ENCODE measurements around the gene GPR158. TPM values are rescaled to one million over a fixed set of nuclear protein-coding genes. Genes with fewer than 3 reads are reported as not detected.

GPR158 gene
- total RNA-seq, 2 experiments from 2014 or later, result not detected

- Histone ChIP-seq H3K4me1 (ENCODE audit: insufficient read depth, low read length, poor library complexity, severe bottlenecking) (no peaks in the 10 kb centered on the region), H3K79me2 (ENCODE audit: insufficient read depth, low read depth, low read length) (no peaks in the 10 kb centered on the region), H4K20me1 (ENCODE audit: insufficient read depth, low read length) (no peaks in the 10 kb centered on the region), H3K4me2 (ENCODE audit: low read length) (no peak overlapping the region), H3K9me2 (ENCODE audit: insufficient read depth, low read length) (no peaks in the 10 kb centered on the region), H2AFZ (ENCODE audit: low read length) (no peak overlapping the region), H3K36me3 (ENCODE audit: insufficient read depth, low read length) (no peaks in the 10 kb centered on the region), H3K9me3 (ENCODE audit: low read length) (no peaks in the 10 kb centered on the region), H3K27ac (ENCODE audit: low read depth, low read length, poor library complexity, severe bottlenecking) (no peak overlapping the region), H3K4me3 (ENCODE audit: low read depth, low read length, poor library complexity, severe bottlenecking) (no peak overlapping the region)
- no TSS peak for BruUV-seq (replicated peaks)
- intact Hi-C loops (cut with micrococcal nuclease; ENCODE audit: unreplicated experiment), result no loop called here
- POLR2A ChIA-PET, result no interaction called here
- no peak for DNase-seq (ENCODE audit: low spot score)
- no peak for TF ChIP-seq EZH2phosphoT487 (IDR thresholded peaks at IDR 0.05; ENCODE audit: borderline replicate concordance, low read depth, low read length)
- TF ChIP-seq CTCF (conservative IDR thresholded peaks at IDR 0.05; ENCODE audit: low read length), result no peak
- CTCF ChIA-PET (ENCODE audit: unreplicated experiment), result no interaction called here
Measured at GRCh38 chr10:25556457-25556856, 381.7 kb downstream of the GPR158 start.

GRCh38 chr10:25557136-25557535, 382.3 kb downstream of the GPR158 start:
- Histone ChIP-seq H3K36me3 (ENCODE audit: insufficient read depth, low read length) (no peaks in the 10 kb centered on the region), H3K79me2 (ENCODE audit: insufficient read depth, low read depth, low read length) (no peaks in the 10 kb centered on the region), H3K27ac (ENCODE audit: low read depth, low read length, poor library complexity, severe bottlenecking) (no peak overlapping the region), H3K4me2 (ENCODE audit: low read length) (no peak overlapping the region), H3K4me3 (ENCODE audit: low read depth, low read length, poor library complexity, severe bottlenecking) (no peak overlapping the region), H3K4me1 (ENCODE audit: insufficient read depth, low read length, poor library complexity, severe bottlenecking) (no peaks in the 10 kb centered on the region), H3K9me2 (ENCODE audit: insufficient read depth, low read length) (no peaks in the 10 kb centered on the region), H3K9me3 (ENCODE audit: low read length) (no peaks in the 10 kb centered on the region), H2AFZ (ENCODE audit: low read length) (no peak overlapping the region), H4K20me1 (ENCODE audit: insufficient read depth, low read length) (no peaks in the 10 kb centered on the region)
- intact Hi-C loops (cut with micrococcal nuclease; ENCODE audit: unreplicated experiment), result no loop called here
- ChIA-PET CTCF (ENCODE audit: unreplicated experiment) (no interaction called here), POLR2A (no interaction called here)
- no peak for DNase-seq (ENCODE audit: low spot score)
- BruUV-seq (replicated peaks), result no TSS peak
- TF ChIP-seq EZH2phosphoT487 (IDR thresholded peaks at IDR 0.05; ENCODE audit: borderline replicate concordance, low read depth, low read length) (no peak), CTCF (conservative IDR thresholded peaks at IDR 0.05; ENCODE audit: low read length) (no peak)

GRCh38 chr10:25561758-25562157, 387.0 kb downstream of the GPR158 start:
- Histone ChIP-seq H3K9me3 (ENCODE audit: low read length) (no peaks in the 10 kb centered on the region), H3K4me1 (ENCODE audit: insufficient read depth, low read length, poor library complexity, severe bottlenecking) (no peaks in the 10 kb centered on the region), H3K4me3 (ENCODE audit: low read depth, low read length, poor library complexity, severe bottlenecking) (no peak overlapping the region), H3K79me2 (ENCODE audit: insufficient read depth, low read depth, low read length) (no peaks in the 10 kb centered on the region), H3K4me2 (ENCODE audit: low read length) (no peak overlapping the region), H3K36me3 (ENCODE audit: insufficient read depth, low read length) (no peaks in the 10 kb centered on the region), H3K27ac (ENCODE audit: low read depth, low read length, poor library complexity, severe bottlenecking) (no peak overlapping the region), H3K9me2 (ENCODE audit: insufficient read depth, low read length) (no peaks in the 10 kb centered on the region), H2AFZ (ENCODE audit: low read length) (no peak overlapping the region), H4K20me1 (ENCODE audit: insufficient read depth, low read length) (no peaks in the 10 kb centered on the region)
- CTCF ChIA-PET (ENCODE audit: unreplicated experiment), result no interaction called here
- POLR2A ChIA-PET, result no interaction called here
- no TSS peak for BruUV-seq (replicated peaks)
- DNase-seq (ENCODE audit: low spot score), result no peak
- intact Hi-C loops (cut with micrococcal nuclease; ENCODE audit: unreplicated experiment), result no loop called here
- no peak for TF ChIP-seq CTCF (conservative IDR thresholded peaks at IDR 0.05; ENCODE audit: low read length)
- TF ChIP-seq EZH2phosphoT487 (IDR thresholded peaks at IDR 0.05; ENCODE audit: borderline replicate concordance, low read depth, low read length), result no peak

Data from OCI-LY7 (cell line).